Measurements from ENCODE around the gene AARS2.

The AARS2 gene

GRCh38 chr6:44339763-44340625 is 26.8 kb upstream of the AARS2 start:
- TF ChIP-seq, protein P1, sequence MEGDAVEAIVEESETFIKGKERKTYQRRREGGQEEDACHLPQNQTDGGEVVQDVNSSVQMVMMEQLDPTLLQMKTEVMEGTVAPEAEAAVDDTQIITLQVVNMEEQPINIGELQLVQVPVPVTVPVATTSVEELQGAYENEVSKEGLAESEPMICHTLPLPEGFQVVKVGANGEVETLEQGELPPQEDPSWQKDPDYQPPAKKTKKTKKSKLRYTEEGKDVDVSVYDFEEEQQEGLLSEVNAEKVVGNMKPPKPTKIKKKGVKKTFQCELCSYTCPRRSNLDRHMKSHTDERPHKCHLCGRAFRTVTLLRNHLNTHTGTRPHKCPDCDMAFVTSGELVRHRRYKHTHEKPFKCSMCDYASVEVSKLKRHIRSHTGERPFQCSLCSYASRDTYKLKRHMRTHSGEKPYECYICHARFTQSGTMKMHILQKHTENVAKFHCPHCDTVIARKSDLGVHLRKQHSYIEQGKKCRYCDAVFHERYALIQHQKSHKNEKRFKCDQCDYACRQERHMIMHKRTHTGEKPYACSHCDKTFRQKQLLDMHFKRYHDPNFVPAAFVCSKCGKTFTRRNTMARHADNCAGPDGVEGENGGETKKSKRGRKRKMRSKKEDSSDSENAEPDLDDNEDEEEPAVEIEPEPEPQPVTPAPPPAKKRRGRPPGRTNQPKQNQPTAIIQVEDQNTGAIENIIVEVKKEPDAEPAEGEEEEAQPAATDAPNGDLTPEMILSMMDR (IDR thresholded peaks at IDR 0.05; ENCODE audit: borderline replicate concordance, control extremely low read depth, extremely low read depth, insufficient read depth, missing control alignments): no peak
- in situ Hi-C loops (cut with MboI; ENCODE audit: low sequenced_read_pairs, unreplicated experiment): no loop called here

DNA sequence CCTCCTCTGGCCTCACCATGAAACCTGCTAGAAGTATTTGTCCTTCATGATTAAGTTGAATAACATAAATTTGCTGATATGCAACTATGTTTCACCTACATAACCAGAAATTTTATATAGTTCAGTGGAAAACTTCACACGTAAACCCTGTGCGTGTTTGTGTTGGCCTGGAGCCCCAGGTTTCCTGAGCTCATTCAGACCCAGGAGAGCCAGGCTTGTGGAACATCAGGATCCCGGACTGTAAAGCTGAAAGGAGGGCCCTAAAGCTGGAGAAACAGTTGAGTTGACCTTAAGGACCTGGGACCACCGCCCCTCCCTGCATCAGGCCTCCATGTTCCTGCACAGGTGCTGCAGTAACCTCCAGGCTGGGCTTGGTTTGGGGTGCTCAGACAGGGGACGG is 26.2 kb upstream of the AARS2 start:
- no peak for DNase-seq (ENCODE audit: low spot score)
- TF ChIP-seq, protein P1 (IDR thresholded peaks at IDR 0.05; ENCODE audit: borderline replicate concordance, control extremely low read depth, extremely low read depth, insufficient read depth, missing control alignments): no peak
- in situ Hi-C loops (cut with MboI; ENCODE audit: low sequenced_read_pairs, unreplicated experiment): no loop called here

More at GRCh38 chr6:44339763-44340625, 26.8 kb upstream of the AARS2 start:
- no peak for DNase-seq (ENCODE audit: low spot score)

DNA sequence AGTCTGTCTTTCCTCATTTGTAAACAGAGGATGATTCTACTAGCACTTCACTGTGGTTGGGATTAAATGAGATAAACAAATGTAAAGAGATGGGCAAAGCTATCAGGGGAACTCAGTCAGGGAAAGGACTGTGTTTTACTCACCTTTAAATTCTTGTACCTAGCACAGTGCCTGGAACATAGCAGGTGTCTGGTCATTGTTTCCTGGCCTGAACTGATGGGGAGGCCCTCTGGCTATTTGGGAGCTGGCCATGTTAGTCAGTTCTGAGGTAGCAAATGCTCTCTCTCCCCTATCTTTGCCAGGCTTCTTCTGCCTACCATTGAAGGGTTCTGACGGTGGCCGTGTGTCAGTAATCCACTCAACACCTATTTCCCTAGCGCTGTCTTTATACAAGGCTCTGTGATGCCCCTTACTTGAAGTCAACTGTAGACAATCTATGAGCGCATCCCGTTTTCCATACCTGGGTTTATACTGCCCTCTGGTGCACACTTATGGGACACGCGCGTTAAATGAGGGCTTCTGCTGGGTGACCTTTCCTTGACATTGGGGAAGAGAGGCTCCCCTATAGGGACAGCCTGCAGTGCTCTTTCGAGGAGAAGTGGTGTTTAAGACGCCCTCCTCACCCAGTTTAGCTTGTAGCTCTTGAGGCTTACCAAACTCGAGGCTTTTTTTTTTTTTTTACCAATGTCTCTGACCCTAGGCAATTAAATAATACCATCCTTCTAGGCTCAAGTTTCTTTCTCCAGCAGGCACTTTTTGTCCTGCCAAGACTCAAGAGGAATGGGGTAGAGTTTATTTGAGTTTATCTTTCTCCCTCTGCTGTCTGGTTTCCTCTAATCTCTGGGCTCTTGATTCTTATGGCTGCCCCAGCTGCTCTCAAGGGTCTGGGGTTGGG is 25.3 kb upstream of the AARS2 start:
- in situ Hi-C loops (cut with MboI; ENCODE audit: low sequenced_read_pairs, unreplicated experiment): no loop called here
- DNase-seq (ENCODE audit: low spot score): peak; percentile 74
- TF ChIP-seq, protein P1 (IDR thresholded peaks at IDR 0.05; ENCODE audit: borderline replicate concordance, control extremely low read depth, extremely low read depth, insufficient read depth, missing control alignments): peak; percentile 74

DNA sequence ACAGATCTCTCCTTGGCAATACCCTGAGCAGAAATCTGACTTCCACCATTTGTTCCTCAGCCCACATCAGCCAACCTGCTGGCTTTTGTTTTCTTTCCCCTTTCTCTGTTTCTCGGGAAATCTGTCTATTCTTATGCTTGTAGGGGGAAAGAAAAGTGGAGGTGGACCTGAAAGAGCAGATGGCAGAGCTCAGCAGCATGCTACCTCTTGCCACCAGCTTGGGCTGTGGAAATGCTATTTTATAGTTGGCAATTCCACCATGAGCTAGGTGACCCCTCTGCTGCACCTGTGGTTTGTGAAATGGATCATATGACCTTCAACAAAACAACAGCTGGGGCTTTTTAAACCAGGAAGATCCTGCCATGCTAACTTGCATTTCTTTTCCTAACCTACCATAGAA is 22.5 kb upstream of the AARS2 start:
- TF ChIP-seq, protein P1 (IDR thresholded peaks at IDR 0.05; ENCODE audit: borderline replicate concordance, control extremely low read depth, extremely low read depth, insufficient read depth, missing control alignments): no peak
- DNase-seq (ENCODE audit: low spot score): no peak
- in situ Hi-C loops (cut with MboI; ENCODE audit: low sequenced_read_pairs, unreplicated experiment): no loop called here

- in situ Hi-C loops (cut with MboI; ENCODE audit: low sequenced_read_pairs, unreplicated experiment): no loop called here
- TF ChIP-seq, protein P1 (IDR thresholded peaks at IDR 0.05; ENCODE audit: borderline replicate concordance, control extremely low read depth, extremely low read depth, insufficient read depth, missing control alignments): no peak
- no peak for DNase-seq (ENCODE audit: low spot score)
These were observed 20.8 kb upstream of the AARS2 start for GRCh38 chr6:44333942-44334341.

- DNase-seq (ENCODE audit: low spot score): no peak
- in situ Hi-C loops (cut with MboI; ENCODE audit: low sequenced_read_pairs, unreplicated experiment): no loop called here
- TF ChIP-seq, protein P1 (IDR thresholded peaks at IDR 0.05; ENCODE audit: borderline replicate concordance, control extremely low read depth, extremely low read depth, insufficient read depth, missing control alignments): no peak
These were observed 20.2 kb upstream of the AARS2 start for GRCh38 chr6:44333273-44333919.
